ENCODE measurements around the gene SVIL.

- TF ChIP-seq, protein P1, sequence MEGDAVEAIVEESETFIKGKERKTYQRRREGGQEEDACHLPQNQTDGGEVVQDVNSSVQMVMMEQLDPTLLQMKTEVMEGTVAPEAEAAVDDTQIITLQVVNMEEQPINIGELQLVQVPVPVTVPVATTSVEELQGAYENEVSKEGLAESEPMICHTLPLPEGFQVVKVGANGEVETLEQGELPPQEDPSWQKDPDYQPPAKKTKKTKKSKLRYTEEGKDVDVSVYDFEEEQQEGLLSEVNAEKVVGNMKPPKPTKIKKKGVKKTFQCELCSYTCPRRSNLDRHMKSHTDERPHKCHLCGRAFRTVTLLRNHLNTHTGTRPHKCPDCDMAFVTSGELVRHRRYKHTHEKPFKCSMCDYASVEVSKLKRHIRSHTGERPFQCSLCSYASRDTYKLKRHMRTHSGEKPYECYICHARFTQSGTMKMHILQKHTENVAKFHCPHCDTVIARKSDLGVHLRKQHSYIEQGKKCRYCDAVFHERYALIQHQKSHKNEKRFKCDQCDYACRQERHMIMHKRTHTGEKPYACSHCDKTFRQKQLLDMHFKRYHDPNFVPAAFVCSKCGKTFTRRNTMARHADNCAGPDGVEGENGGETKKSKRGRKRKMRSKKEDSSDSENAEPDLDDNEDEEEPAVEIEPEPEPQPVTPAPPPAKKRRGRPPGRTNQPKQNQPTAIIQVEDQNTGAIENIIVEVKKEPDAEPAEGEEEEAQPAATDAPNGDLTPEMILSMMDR (conservative IDR thresholded peaks at IDR 0.05; ENCODE audit: low read length): no peak
- TF ChIP-seq EZH2phosphoT487 (IDR thresholded peaks at IDR 0.05; ENCODE audit: borderline replicate concordance): no peak
Measured at GRCh38 chr10:29628912-29629526, 5.8 kb downstream of the SVIL start.
